Measurements from ENCODE around the gene CDH4. TPM values are rescaled to one million over a fixed set of nuclear protein-coding genes. Genes with fewer than 3 reads are reported as not detected.

Gene CDH4
- total RNA-seq, 1 experiment from 2014 or later = 3.9 TPM

DNA sequence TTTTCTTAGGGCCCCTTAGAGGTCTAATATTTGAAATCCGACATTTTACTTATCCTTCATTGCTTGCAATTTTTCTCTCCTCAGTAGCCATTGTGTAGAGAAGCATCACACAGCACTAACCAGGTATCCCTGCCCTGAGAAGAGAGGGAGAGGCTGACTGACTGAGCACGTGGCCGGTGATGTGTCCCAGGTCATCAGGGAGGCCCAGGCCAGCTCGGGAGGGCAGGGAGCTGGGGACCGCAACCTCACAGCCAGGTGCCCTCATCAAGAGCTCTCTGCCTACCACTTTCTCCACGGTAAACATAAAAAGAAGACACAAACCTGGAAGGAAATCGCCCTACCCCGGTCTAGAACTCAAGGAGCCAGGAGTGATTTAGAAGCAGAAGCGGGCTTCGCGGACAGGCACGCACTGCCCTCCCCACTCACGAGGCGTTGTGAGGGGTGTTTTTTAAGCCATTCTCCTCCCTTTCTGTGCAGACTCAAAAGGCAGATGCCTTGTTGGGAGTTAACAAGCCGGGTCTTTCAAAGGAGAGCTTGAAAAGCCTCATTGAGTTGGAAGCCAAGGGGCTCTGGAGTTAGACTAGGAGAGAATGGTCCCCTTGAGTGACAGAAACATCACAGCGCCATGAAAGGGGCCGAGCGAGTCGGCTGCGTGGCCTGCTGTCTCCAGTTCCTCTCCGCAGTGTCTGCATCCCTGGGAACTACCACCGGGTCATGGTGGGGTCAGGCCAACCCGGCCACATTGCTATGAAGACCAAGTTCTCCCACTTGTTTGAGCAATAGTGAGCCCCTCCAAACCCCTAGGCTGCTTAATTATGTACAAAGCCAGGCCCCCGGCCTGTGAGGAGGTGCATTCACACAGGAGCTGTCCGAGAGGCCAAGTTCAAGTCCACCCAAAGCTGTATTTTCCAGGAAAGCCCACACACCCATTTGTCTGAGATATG is 285.4 kb downstream of the CDH4 start:
- no peak for DNase-seq
- Histone ChIP-seq H3K36me3 (replicated peaks; ENCODE audit: control insufficient read depth, insufficient read depth, low read length) (no peaks in the 10 kb centered on the region), H3K4me3 (ENCODE audit: insufficient read depth, low read depth, low read length) (no peak overlapping the region), H3K27me3 (ENCODE audit: control insufficient read depth, insufficient read depth, low read length) (no peaks in the 10 kb centered on the region; the same call in 1 of the 2 replicates)

DNA sequence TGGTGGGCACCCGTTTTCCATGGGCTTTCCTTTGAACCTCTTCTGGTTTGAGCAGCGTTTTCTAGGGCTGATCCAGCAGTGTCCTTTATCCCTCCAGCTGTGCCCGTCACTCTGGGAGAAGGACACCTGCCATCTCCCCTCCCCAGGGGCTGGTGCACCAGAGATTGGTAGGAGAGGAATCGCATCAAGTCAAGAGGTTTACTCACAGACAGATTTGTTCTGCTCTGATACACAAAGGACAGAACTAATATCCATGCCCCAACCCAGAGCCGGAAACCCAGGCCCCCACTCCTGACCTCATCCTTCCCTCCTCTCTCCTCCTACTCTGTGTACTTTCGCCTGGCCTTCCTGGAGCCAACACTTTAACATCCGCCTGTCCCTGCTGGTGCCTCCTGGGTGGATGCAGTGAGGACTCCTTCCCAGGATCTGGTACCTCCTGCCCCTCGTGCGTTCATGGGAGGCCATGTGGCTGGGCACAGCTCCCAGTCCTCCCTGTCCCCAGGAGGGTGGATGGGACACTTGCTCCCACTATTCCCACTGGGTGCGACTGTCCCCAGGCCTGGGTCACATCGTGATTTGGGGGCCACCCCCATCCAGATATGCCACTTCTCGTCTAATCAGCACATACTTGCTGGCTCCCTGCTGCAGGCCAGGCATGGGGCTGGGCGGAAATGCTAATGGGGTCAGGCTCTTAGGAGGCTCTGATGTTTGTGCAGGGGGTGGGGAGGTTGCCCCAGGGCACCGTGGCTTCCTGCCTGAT is 286.3 kb downstream of the CDH4 start:
- DNase-seq = no peak
- H3K36me3 ChIP-seq (replicated peaks; ENCODE audit: control insufficient read depth, insufficient read depth, low read length) = no peaks in the 10 kb centered on the region
- no peak overlapping the region for H3K4me3 ChIP-seq (ENCODE audit: insufficient read depth, low read depth, low read length)
- H3K27me3 ChIP-seq (ENCODE audit: control insufficient read depth, insufficient read depth, low read length) = no peaks in the 10 kb centered on the region; the same call in 1 of the 2 replicates

DNA sequence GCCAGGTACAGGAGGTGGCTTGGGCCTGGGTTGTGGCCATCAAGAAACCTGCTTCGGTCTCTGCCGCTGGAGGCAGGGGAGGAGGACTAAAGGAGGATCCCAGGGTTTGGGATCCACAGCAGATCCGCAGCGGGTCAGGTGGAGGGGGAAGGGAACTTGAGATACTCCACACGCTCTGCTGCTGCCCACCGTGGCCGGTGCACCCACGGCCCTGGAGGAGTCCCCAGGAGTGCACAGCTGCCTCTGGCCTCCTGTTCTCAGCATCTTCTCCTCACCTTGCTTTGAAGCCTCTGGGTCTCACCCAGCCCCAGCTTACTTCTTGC is 286.8 kb downstream of the CDH4 start:
- no peak overlapping the region for H3K4me3 ChIP-seq (ENCODE audit: insufficient read depth, low read depth, low read length)
- H3K36me3 ChIP-seq (replicated peaks; ENCODE audit: control insufficient read depth, insufficient read depth, low read length) = no peaks in the 10 kb centered on the region
- H3K27me3 ChIP-seq (ENCODE audit: control insufficient read depth, insufficient read depth, low read length) = no peaks in the 10 kb centered on the region; the same call in 1 of the 2 replicates
- DNase-seq = no peak

DNA sequence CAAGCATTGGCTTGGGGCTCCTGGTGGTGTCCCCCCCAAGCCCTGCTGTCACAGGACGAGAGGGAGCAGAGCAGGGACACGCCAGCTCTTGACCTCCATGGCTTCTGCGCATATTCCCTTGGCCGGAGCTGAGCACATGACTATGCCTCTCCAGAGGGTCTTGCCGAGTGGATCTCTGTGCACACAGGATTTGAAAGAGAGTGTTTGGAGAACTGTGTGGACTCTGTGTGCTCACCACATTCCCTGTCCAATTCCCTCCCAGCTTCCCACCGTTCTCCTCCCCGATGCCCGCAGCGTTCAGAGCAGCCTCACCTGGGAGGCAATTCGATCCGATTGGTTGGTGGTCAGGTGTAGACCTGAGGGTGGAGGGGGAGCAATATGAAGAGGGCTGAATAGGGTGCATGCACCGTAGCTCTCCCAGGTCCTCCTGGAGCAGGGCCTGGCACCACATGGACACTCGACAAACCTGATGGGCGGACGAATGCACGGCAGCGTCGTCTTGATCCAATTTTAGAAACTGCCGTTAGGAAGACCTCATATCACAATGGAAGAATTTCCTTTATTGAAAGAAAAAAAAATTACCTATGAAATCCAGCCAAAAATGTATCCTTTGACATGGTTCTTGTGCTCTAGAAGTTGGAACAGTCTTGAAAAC is 287.8 kb downstream of the CDH4 start:
- Histone ChIP-seq H3K4me3 (ENCODE audit: insufficient read depth, low read depth, low read length) (no peak overlapping the region), H3K36me3 (replicated peaks; ENCODE audit: control insufficient read depth, insufficient read depth, low read length) (no peaks in the 10 kb centered on the region), H3K27me3 (ENCODE audit: control insufficient read depth, insufficient read depth, low read length) (no peaks in the 10 kb centered on the region; the same call in 1 of the 2 replicates)
- DNase-seq = no peak

DNA sequence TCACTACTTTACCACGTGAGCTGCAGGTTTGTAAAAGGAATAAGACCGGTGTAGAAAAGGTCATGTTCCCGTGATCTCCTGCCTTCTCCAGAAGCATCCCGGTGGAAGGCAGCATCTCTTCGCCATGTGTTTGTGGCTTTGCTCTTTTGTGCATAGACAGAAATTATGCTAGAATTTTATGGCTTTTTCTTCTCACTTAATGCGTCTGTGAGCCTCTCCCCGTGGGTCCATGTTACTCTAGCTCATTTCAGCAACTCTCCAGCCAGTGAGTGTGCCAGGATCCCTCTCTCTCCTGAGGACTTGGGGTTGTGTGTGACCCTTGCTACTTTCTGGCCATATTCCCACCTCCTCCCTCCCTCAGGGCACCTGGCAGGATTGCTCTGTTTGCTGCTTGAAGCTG is 289.5 kb downstream of the CDH4 start:
- no peaks in the 10 kb centered on the region; the same call in 1 of the 2 replicates for H3K27me3 ChIP-seq (ENCODE audit: control insufficient read depth, insufficient read depth, low read length)
- DNase-seq = no peak
- H3K36me3 ChIP-seq (replicated peaks; ENCODE audit: control insufficient read depth, insufficient read depth, low read length) = no peaks in the 10 kb centered on the region
- H3K4me3 ChIP-seq (ENCODE audit: insufficient read depth, low read depth, low read length) = no peak overlapping the region

DNA sequence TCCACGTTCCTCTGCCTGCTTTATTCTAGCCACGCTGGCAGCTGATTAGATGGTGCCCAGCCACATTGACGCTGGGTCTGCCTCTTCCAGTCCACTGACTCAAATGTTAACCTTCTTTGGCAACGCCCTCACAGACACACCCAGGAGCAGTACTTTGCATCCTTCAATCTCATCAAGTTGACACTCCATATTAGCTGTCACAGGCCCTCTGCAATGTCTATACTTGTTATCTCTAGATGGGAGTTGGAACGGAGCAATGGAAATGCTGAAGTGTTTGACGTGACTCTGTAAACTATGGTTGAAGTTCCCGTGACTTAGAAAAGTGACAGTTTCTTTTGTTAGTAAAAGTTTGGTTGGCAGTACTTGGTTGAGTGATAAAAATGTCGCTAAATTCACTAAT is 291.0 kb downstream of the CDH4 start:
- Histone ChIP-seq H3K27me3 (ENCODE audit: control insufficient read depth, insufficient read depth, low read length) (no peaks in the 10 kb centered on the region; the same call in 1 of the 2 replicates), H3K36me3 (replicated peaks; ENCODE audit: control insufficient read depth, insufficient read depth, low read length) (no peaks in the 10 kb centered on the region), H3K4me3 (ENCODE audit: insufficient read depth, low read depth, low read length) (no peak overlapping the region)
- no peak for DNase-seq

DNA sequence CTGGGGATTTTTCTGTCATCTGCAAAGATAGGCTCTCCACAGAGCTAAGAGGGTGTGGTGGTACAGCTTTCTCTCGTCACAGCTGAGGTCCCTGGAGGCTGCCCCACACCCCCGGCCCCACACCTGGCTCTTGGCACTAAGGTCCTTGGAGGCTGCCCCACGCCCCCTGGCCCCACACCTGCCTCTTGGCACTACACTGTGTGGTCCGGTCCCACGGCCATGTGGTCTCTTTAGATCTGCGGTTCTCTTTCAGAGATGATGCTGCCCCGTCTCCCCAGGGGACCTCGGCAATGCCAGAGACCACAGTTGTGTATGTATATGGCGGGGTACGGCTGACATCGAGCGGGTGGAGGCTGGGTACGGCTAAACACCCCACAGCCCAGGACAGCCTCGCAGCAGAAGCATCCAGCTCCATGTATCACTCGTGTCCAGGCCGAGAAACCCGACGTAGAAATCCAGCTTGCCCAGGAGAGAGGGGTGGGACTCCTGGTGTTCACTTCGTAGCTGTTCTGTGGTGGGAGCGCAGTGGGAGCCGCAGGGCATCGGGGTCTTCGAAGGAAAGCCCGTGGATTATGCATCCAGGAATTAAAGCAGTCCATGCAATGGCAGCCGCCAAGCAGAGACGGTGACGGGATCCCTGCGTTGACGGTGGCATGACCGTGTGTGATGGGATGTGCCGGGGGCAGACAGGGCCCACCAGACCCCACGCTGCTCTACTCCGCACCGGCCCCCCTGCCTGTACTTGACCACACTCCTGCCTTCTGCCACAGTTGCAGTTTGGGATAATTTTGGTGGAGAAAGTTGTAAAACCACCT is 292.1 kb downstream of the CDH4 start:
- DNase-seq = no peak
- Histone ChIP-seq H3K27me3 (ENCODE audit: control insufficient read depth, insufficient read depth, low read length) (no peaks in the 10 kb centered on the region; the same call in 1 of the 2 replicates), H3K4me3 (ENCODE audit: insufficient read depth, low read depth, low read length) (no peak overlapping the region), H3K36me3 (replicated peaks; ENCODE audit: control insufficient read depth, insufficient read depth, low read length) (no peaks in the 10 kb centered on the region)

DNA sequence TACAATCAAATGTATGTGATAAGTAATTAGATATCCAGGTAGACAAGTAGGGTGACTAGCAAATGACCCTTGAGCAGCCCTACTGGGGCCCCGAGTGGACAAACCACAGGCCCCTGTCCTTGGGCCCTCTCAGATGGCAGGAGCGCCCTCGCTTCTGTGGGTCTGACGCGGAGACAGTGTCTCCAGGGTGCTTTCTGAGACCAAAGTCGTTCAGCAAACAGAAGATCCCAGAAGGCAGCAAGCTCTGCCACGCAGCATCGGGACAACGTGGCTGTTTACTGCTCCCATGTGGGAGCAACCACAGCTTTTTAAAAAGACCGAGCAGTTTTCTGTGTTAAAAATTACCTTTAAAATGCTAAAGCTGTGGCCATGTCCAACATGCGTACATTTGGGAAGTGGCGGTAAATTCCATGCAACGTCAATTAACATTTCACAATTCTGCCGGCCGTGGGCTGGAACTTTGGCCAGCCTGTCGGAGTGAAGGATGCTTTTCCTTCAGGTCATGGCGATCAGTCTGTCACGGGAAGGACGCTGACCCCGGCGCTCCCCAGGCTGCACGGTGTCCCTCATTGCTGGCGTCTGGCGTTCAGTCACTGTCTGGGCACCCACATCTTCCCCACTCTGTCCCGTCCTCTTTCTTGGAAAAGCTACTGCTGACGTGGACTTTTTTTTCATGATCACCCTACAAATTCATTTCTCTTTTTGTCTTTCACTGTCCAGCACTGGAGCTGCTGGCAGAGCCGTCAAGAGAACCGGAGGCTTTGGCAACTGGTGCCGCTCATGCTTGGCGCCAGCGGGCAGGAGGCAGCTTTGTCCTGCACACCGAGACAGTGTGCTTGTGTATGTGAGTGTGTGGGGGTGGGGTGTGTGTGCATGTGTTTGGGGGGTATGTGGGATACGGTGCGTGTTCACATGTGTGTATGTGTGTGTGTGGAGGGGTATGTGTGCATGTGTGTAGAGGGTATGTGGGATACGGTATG is 293.1 kb downstream of the CDH4 start:
- no peaks in the 10 kb centered on the region; the same call in 1 of the 2 replicates for H3K27me3 ChIP-seq (ENCODE audit: control insufficient read depth, insufficient read depth, low read length)
- H3K4me3 ChIP-seq (ENCODE audit: insufficient read depth, low read depth, low read length) = no peak overlapping the region
- H3K36me3 ChIP-seq (replicated peaks; ENCODE audit: control insufficient read depth, insufficient read depth, low read length) = no peaks in the 10 kb centered on the region
- DNase-seq = no peak

DNA sequence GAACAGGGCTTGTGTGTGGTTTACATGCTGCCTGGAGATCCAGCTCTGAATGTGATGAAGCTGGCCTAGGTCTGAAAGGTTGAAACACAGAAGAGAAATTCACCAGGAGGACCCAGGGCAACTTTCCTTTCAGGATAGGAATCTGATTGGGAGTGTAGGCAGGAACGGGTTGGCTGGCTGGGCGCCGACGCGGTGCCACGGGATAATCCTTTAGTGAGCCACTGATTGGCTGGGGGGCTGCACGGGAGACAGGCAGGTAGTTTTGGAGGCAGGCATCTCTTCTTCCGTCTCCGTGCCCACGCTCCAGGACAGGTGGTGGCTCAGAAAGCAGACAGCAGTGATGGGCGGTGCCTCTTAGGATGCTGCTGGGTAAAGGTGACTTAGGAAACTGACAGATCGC is 294.6 kb downstream of the CDH4 start:
- Histone ChIP-seq H3K27me3 (ENCODE audit: control insufficient read depth, insufficient read depth, low read length) (no peaks in the 10 kb centered on the region; the same call in 1 of the 2 replicates), H3K36me3 (replicated peaks; ENCODE audit: control insufficient read depth, insufficient read depth, low read length) (no peaks in the 10 kb centered on the region), H3K4me3 (ENCODE audit: insufficient read depth, low read depth, low read length) (no peak overlapping the region)
- DNase-seq = no peak

DNA sequence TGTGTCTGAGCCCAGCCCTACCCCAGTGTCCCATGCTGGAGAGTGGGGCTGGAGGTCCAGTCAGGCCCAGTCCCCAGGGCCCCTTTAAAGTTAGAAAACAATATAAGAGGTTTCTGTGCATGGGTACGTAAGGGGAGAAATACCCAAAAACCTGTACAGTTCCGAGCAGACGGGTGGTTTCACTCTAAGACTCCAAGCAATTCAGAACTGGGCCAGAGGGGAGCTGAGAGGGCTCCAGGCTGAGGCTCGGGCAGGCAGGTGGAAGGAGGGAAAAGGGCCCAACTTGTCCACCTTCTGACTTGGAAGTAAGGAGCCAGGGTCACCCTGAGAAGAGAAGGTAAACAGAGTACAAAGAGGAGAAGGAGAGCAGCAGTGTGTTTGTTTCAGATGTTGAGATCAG is 296.0 kb downstream of the CDH4 start:
- H3K27me3 ChIP-seq (ENCODE audit: control insufficient read depth, insufficient read depth, low read length) = no peaks in the 10 kb centered on the region; the same call in 1 of the 2 replicates
- DNase-seq = no peak
- no peak overlapping the region for H3K4me3 ChIP-seq (ENCODE audit: insufficient read depth, low read depth, low read length)
- no peaks in the 10 kb centered on the region for H3K36me3 ChIP-seq (replicated peaks; ENCODE audit: control insufficient read depth, insufficient read depth, low read length)

DNA sequence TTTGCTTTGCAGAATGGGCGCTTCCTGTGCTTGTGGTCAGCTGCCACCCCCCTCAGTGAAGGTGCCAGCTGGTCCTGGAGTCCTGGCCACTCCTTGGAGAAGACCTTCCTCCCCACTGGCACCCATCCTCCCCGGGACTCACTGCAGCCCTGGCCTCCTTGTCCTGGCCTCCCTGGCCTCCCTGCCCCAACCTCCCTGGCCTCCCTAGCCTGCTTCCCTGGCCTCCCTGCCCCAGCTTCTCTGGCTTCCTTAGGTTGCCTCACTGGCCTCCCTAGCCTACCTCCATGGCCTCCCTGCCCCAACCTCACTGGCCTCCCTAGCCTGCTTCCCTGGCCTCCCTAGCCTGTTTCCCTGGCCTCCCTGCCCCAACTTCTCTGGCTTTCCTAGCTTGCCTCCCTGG is 297.8 kb downstream of the CDH4 start:
- DNase-seq = no peak
- Histone ChIP-seq H3K27me3 (ENCODE audit: control insufficient read depth, insufficient read depth, low read length) (no peaks in the 10 kb centered on the region; the same call in 1 of the 2 replicates), H3K4me3 (ENCODE audit: insufficient read depth, low read depth, low read length) (no peak overlapping the region), H3K36me3 (replicated peaks; ENCODE audit: control insufficient read depth, insufficient read depth, low read length) (no peaks in the 10 kb centered on the region)

DNA sequence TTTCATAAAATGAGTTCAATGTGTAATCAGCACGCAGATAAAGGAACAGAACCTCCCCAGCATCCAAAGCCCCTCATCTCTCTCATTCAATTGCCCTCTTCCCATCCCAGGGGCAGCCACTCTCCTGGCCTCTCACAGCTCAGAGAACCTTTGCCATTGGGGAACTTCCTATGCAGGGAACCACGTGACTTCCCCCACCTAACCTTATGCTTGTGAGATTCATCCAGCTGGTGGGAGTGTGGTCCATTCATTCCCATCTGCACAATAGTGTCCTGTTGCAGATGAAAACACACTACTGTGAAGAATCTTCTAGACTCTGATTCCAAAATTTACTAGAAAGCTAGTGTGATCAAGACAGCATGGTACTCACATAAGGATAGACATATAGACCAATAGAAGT is 299.3 kb downstream of the CDH4 start:
- no peak overlapping the region for H3K4me3 ChIP-seq (ENCODE audit: insufficient read depth, low read depth, low read length)
- DNase-seq = no peak
- H3K36me3 ChIP-seq (replicated peaks; ENCODE audit: control insufficient read depth, insufficient read depth, low read length) = no peaks in the 10 kb centered on the region
- H3K27me3 ChIP-seq (ENCODE audit: control insufficient read depth, insufficient read depth, low read length) = no peaks in the 10 kb centered on the region; the same call in 1 of the 2 replicates

DNA sequence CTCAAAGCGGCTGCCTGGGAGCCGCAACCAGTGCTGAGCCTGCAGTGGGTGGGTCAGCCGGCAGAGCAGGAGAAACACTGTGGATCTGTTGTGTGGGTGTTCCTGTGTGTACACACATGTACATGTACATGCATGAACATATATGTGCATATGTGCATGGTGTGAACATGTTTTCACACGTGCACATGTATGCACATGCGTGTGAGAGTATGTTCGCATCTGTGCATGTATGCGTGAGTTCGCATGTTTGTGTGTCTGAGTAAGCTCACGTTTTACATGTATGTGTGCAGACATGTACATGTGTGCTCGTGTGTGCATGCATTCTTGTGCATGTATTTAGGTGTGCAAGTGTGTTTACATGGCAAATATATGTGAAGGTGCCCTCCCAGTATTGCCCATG is 302.6 kb downstream of the CDH4 start:
- H3K27me3 ChIP-seq (ENCODE audit: control insufficient read depth, insufficient read depth, low read length) = no peaks in the 10 kb centered on the region
- no peaks in the 10 kb centered on the region for H3K36me3 ChIP-seq (replicated peaks; ENCODE audit: control insufficient read depth, insufficient read depth, low read length)
- H3K4me3 ChIP-seq (ENCODE audit: insufficient read depth, low read depth, low read length) = no peak overlapping the region
- no peak for DNase-seq
